Fibroblast of skin of left quadriceps (primary cell): Measurements from ENCODE around the gene WASF2.
"Not testable (repeated sequence)": the region's sequence is repeated elsewhere in the genome, so short reads cannot be mapped to it uniquely, and the experiment has no call there.

Experiments
- DNase-seq, 2 experiments: peaks; one replicate each; pipeline ENCODE4 v3.0.0-alpha.2; 2013; ENCODE audit warnings: low read depth in 2 of 2

WASF2 gene, protein sequence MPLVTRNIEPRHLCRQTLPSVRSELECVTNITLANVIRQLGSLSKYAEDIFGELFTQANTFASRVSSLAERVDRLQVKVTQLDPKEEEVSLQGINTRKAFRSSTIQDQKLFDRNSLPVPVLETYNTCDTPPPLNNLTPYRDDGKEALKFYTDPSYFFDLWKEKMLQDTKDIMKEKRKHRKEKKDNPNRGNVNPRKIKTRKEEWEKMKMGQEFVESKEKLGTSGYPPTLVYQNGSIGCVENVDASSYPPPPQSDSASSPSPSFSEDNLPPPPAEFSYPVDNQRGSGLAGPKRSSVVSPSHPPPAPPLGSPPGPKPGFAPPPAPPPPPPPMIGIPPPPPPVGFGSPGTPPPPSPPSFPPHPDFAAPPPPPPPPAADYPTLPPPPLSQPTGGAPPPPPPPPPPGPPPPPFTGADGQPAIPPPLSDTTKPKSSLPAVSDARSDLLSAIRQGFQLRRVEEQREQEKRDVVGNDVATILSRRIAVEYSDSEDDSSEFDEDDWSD

DNA sequence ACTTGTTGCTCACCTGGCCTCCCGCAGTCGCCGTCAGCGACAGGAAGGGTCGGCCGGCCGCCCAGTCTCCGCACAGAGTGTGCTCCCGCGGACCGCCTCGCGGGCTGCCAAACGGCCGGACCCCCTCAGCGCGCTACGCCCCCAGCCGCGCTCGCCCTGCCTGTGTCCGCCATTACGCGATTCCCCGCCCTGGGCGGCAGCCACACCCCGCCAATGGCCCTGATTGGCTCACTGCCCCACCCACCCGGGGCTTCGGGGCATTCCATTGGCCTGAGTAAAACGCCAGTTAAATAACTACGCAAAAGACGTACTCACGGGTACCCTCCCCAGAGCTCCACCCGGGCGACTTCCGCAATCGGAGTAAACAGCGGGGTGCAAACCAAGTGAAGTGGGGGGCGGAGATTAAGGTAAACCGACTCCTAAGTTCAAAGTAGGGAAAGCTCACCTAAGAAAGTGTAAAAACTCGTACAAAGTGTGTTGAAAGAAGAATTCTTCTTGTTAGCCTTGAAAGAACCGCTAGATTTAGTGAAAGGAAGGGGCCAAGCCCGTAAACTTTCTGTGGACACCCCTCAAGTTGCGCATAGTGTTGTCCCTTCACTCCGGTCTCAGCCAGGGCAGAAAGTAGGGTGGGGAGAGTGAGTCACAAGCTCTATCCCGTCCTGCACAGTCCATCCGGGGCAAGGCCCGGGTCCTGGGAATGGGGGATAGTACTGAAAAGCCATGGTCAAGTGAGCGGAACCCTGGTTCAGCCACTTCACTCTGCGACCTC is at the start of gene WASF2:
Gene WASF2, minus strand, starts transcription at position 195 of the 769 bp plus-strand sequence. CDS start 61,277 bp downstream, outside the sequence.
- DNase-seq, result peak; percentile 95 to 96

GRCh38 chr1:27538793-27539192 is 48.8 kb upstream of the WASF2 start:
- peak; percentile 55 to 59 for DNase-seq

- DNase-seq, result not testable (repeated sequence)
These were observed 48.3 kb upstream of the WASF2 start for GRCh38 chr1:27538305-27538676.

GRCh38 chr1:27536767-27537166 is 46.8 kb upstream of the WASF2 start:
- no peak for DNase-seq

DNA sequence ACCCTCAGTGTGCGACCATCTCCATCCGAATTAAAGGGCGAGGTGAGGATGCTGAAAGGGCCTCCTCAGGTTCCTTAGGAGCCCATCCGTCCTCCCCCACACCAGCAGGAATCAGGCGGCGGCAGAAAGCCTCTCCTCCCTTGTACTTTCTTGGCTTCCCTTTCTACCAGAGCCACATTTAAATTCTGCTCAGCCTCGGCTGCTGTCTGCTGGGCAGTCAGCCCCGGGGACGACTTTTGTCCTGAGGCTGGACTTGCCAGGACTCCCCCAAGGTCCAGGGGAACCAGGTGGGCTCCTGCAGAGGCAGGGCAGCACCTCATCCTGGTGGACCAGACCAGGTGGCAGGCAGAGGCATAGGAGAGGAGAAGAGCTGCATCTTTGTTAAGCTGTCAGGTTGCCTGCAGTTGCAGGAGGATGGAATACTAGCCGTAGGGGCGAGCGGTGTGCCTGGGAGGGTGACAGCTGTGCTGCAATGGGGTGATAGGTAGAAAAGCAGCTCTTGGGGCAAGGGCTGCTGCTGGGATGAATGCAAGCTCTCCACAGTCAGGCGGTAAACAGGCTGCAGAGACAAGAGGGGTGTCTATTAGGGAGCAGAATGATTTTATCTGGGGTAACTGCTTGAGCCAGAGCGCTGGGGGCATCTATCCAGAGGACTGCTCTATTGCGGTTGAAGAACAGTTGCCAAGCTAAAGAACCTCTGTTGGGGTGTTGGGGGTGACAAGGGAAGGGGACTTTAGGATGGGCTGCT is 46.2 kb upstream of the WASF2 start:
- DNase-seq, result no peak

DNA sequence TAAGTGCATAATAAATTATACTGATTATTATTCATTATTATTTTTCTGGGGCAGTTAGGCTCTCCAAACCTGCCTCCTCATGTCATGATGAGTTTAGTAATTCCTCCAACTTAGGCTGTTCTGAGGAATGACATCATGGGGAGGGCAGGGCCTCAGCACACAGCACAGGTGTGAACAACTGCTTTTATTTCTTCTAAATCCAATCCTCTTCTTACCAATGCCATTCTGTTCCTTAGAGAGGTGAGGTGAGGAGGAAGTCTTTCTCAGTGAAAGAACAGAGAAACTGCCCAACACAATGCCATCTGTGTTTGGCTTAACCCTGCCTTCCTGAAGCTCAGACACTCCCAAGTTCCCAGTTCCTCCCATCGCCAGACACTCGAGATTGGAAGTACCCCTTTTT is 45.4 kb upstream of the WASF2 start:
- no peak for DNase-seq

GRCh38 chr1:27531959-27532685 is 42.2 kb upstream of the WASF2 start:
- no peak for DNase-seq

DNA sequence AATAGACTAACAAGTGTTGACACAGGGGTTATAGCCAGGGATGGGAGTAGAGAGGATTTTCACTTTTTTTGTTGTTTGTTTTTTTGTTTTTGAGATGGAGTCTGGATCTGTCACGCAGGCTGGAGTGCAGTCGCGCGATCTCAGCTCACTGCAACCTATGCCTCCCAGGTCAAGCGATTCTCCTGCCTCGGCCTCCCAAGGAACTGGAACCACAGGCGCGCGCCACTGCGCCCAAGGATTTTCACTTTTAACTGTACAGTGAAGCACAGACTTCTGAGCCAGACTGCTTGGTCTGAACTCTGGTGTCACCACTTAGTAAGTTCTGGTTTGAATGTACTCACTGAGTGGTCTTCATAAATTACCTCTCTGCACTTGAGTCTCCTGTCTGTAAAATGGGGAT is 40.2 kb upstream of the WASF2 start:
- DNase-seq, result no peak

- no peak for DNase-seq
These were observed 39.7 kb upstream of the WASF2 start for GRCh38 chr1:27529704-27530018.

- DNase-seq, result no peak
These were observed 39.1 kb upstream of the WASF2 start for GRCh38 chr1:27528818-27529703.

DNA sequence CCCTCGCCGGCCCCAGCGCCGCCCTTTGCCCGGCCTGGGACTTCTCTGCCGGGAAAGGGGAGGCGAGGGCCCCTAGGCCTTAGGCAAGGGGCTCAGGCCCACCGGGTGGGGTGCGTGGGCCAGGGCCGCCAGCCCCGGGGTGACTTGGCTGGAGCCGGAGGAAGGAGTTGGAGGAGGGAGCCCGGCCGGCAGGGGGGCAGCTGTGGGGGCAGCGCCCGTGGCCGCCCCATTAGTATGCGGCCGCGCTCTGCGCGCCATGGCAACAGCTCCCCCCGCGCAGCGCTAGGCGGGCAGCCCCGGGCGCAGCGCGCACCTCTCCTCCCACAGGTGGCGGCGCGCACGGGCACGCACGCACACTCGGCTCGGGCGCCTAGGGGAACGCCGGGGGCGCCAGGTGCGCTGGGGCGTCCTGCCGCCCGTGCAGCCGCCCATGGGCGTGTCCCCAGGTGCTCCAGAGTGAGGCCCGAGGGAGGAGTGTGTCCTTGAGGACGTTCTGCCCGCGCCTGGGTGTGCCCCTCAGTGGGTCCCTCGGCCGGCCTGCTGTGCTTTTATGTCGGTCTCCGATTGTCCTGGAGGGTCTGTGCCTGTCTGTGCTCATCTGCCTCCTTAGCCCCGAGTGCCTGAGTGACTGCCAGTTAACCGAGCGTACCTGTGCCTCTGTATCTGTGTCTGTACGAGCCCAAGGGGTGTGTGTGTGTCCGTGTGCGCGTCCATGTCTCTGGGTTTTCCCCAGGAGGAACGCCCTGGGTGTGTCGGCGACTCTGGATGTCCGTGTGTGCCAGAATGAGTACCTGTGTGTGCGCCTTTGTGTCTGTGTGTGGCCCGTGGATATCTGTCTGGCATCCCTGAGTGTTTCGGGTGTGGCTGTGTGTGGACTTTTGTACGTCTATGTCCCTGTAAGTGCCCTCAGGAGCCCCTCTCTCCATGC is 38.2 kb upstream of the WASF2 start:
- no peak for DNase-seq

- no peak for DNase-seq
These were observed 37.4 kb upstream of the WASF2 start for GRCh38 chr1:27527223-27527889.

- no peak for DNase-seq
These were observed 36.7 kb upstream of the WASF2 start for GRCh38 chr1:27526569-27527222.

DNA sequence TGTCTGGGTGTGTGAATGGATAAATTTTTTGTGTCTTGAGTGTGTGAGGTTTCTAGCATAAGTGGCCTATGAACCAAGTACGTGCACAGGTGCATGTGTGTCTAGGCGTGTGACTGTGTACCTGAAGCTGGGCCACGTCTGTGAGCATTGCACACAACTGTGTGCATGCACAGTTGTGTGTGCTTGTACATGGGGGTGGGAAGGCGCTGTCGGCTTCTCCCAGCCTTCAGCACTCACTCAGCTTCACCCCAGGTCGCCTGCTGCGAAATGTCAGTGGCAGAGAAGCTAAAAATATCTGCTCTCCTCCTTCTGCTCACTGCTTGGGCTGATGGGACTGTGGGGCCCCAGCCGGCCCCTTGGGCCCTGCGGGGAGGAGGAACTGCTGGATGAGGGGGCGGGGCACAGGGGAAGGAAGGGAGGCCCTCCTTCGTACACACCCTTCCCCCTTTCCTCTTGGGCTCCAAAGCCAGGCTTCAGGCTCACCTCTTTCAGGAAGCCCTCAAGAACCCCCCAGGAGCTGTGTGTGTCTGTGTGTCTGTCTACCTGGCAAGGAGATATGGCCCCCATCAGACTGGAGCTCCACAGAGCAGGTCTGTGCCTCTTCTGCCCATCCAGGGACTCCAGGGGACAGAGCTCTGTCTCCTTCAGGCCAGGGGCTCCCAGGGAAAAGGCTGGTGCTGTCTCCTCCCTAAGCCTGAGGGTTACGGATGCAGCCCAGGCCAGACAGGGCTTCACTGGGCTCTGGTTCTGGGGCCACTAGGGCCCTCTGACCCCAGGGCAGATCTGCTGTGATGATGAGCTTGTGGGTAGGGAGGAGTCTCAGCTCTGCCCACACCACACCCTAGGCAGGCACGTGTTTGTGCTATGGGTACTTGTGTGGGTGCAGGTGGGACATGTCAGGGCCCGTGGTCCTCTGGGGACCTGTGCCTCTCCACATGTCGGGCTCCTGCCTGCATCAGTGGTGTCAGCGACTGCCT is 35.6 kb upstream of the WASF2 start:
- DNase-seq, result peak; percentile 49 to 56

- no peak for DNase-seq
These were observed 33.5 kb upstream of the WASF2 start for GRCh38 chr1:27523337-27524020.
